ENCODE measurements around the gene RNF4.

RNF4 gene

GRCh38 chr4:2485956-2486355 lies 17.1 kb downstream of the RNF4 start:
- H3K4me3 ChIP-seq (ENCODE audit: low read depth in 1 of 5, low read length in 5 of 5) = no peak overlapping the region
- H3K4me1 ChIP-seq (ENCODE audit: control insufficient read depth in 5 of 5, insufficient read depth in 5 of 5, low read length in 5 of 5) = peaks cover 20 to 77% (median 68%) of the 10 kb centered on the region in 5 donors
- H3K36me3 ChIP-seq (ENCODE audit: control insufficient read depth in 5 of 5, insufficient read depth in 5 of 5, low read length in 5 of 5) = peaks cover 6 to 16% (median 13%) of the 10 kb centered on the region in 5 donors
- H3K9ac ChIP-seq (ENCODE audit: low read length in 5 of 5) = no peak overlapping the region
- no peaks in the 10 kb centered on the region for H3K9me3 ChIP-seq (ENCODE audit: control insufficient read depth in 5 of 5, low read length in 5 of 5)
- no peak overlapping the region for H3K27ac ChIP-seq (ENCODE audit: low read depth, low read length)
- no peaks in the 10 kb centered on the region for H3K27me3 ChIP-seq (ENCODE audit: control insufficient read depth in 5 of 5, insufficient read depth in 4 of 5, low read length in 5 of 5)

- Histone ChIP-seq H3K36me3 (ENCODE audit: control insufficient read depth in 5 of 5, insufficient read depth in 5 of 5, low read length in 5 of 5) (peaks cover 6 to 24% (median 19%) of the 10 kb centered on the region in 5 donors), H3K4me1 (ENCODE audit: control insufficient read depth in 5 of 5, insufficient read depth in 5 of 5, low read length in 5 of 5) (peaks cover 17 to 68% (median 58%) of the 10 kb centered on the region in 5 donors), H3K4me3 (ENCODE audit: low read depth in 1 of 5, low read length in 5 of 5) (no peak overlapping the region), H3K9me3 (ENCODE audit: control insufficient read depth in 5 of 5, low read length in 5 of 5) (no peaks in the 10 kb centered on the region), H3K9ac (ENCODE audit: low read length in 5 of 5) (no peak overlapping the region), H3K27ac (ENCODE audit: low read depth, low read length) (no peak overlapping the region), H3K27me3 (ENCODE audit: control insufficient read depth in 5 of 5, insufficient read depth in 4 of 5, low read length in 5 of 5) (no peaks in the 10 kb centered on the region)
Measured at GRCh38 chr4:2486981-2487380, 18.1 kb downstream of the RNF4 start.

GRCh38 chr4:2487632-2488031 lies 18.7 kb downstream of the RNF4 start:
- peaks cover 6 to 30% (median 24%) of the 10 kb centered on the region in 5 donors for H3K36me3 ChIP-seq (ENCODE audit: control insufficient read depth in 5 of 5, insufficient read depth in 5 of 5, low read length in 5 of 5)
- no peak overlapping the region for H3K4me3 ChIP-seq (ENCODE audit: low read depth in 1 of 5, low read length in 5 of 5)
- H3K9ac ChIP-seq (ENCODE audit: low read length in 5 of 5) = no peak overlapping the region
- H3K27ac ChIP-seq (ENCODE audit: low read depth, low read length) = no peak overlapping the region
- H3K9me3 ChIP-seq (ENCODE audit: control insufficient read depth in 5 of 5, low read length in 5 of 5) = no peaks in the 10 kb centered on the region
- H3K4me1 ChIP-seq (ENCODE audit: control insufficient read depth in 5 of 5, insufficient read depth in 5 of 5, low read length in 5 of 5) = peaks cover 13 to 65% (median 52%) of the 10 kb centered on the region in 5 donors
- no peaks in the 10 kb centered on the region for H3K27me3 ChIP-seq (ENCODE audit: control insufficient read depth in 5 of 5, insufficient read depth in 4 of 5, low read length in 5 of 5)

- Histone ChIP-seq H3K36me3 (ENCODE audit: control insufficient read depth in 5 of 5, insufficient read depth in 5 of 5, low read length in 5 of 5) (peaks cover 6 to 39% (median 31%) of the 10 kb centered on the region in 5 donors), H3K4me3 (ENCODE audit: low read depth in 1 of 5, low read length in 5 of 5) (no peak overlapping the region), H3K27me3 (ENCODE audit: control insufficient read depth in 5 of 5, insufficient read depth in 4 of 5, low read length in 5 of 5) (no peaks in the 10 kb centered on the region), H3K27ac (ENCODE audit: low read depth, low read length) (no peak overlapping the region), H3K9ac (ENCODE audit: low read length in 5 of 5) (no peak overlapping the region), H3K4me1 (ENCODE audit: control insufficient read depth in 5 of 5, insufficient read depth in 5 of 5, low read length in 5 of 5) (peaks cover 12 to 61% (median 39%) of the 10 kb centered on the region in 5 donors), H3K9me3 (ENCODE audit: control insufficient read depth in 5 of 5, low read length in 5 of 5) (no peaks in the 10 kb centered on the region)
Measured at GRCh38 chr4:2489081-2489805, 20.3 kb downstream of the RNF4 start.

GRCh38 chr4:2489841-2490552 lies 21.1 kb downstream of the RNF4 start:
- no peak overlapping the region for H3K4me3 ChIP-seq (ENCODE audit: low read depth in 1 of 5, low read length in 5 of 5)
- no peak overlapping the region for H3K27ac ChIP-seq (ENCODE audit: low read depth, low read length)
- no peak overlapping the region for H3K9ac ChIP-seq (ENCODE audit: low read length in 5 of 5)
- no peaks in the 10 kb centered on the region for H3K27me3 ChIP-seq (ENCODE audit: control insufficient read depth in 5 of 5, insufficient read depth in 4 of 5, low read length in 5 of 5)
- peaks cover 7 to 53% (median 33%) of the 10 kb centered on the region in 5 donors for H3K4me1 ChIP-seq (ENCODE audit: control insufficient read depth in 5 of 5, insufficient read depth in 5 of 5, low read length in 5 of 5)
- no peaks in the 10 kb centered on the region for H3K9me3 ChIP-seq (ENCODE audit: control insufficient read depth in 5 of 5, low read length in 5 of 5)
- H3K36me3 ChIP-seq (ENCODE audit: control insufficient read depth in 5 of 5, insufficient read depth in 5 of 5, low read length in 5 of 5) = peaks cover 6 to 41% (median 31%) of the 10 kb centered on the region in 5 donors

GRCh38 chr4:2492970-2493369 lies 24.1 kb downstream of the RNF4 start:
- H3K4me3 ChIP-seq (ENCODE audit: low read depth in 1 of 5, low read length in 5 of 5) = no peak overlapping the region
- H3K27ac ChIP-seq (ENCODE audit: low read depth, low read length) = no peak overlapping the region
- no peaks in the 10 kb centered on the region for H3K9me3 ChIP-seq (ENCODE audit: control insufficient read depth in 5 of 5, low read length in 5 of 5)
- H3K9ac ChIP-seq (ENCODE audit: low read length in 5 of 5) = no peak overlapping the region
- peaks cover 2 to 30% (median 11%) of the 10 kb centered on the region in 5 donors for H3K4me1 ChIP-seq (ENCODE audit: control insufficient read depth in 5 of 5, insufficient read depth in 5 of 5, low read length in 5 of 5)
- H3K27me3 ChIP-seq (ENCODE audit: control insufficient read depth in 5 of 5, insufficient read depth in 4 of 5, low read length in 5 of 5) = no peaks in the 10 kb centered on the region
- peaks cover 11 to 67% (median 45%) of the 10 kb centered on the region in 5 donors for H3K36me3 ChIP-seq (ENCODE audit: control insufficient read depth in 5 of 5, insufficient read depth in 5 of 5, low read length in 5 of 5)

GRCh38 chr4:2494992-2495391 lies 26.1 kb downstream of the RNF4 start:
- peaks cover 0 to 22% (median 7%) of the 10 kb centered on the region in 5 donors for H3K4me1 ChIP-seq (ENCODE audit: control insufficient read depth in 5 of 5, insufficient read depth in 5 of 5, low read length in 5 of 5)
- H3K36me3 ChIP-seq (ENCODE audit: control insufficient read depth in 5 of 5, insufficient read depth in 5 of 5, low read length in 5 of 5) = peaks cover 11 to 76% (median 43%) of the 10 kb centered on the region in 5 donors
- no peak overlapping the region for H3K4me3 ChIP-seq (ENCODE audit: low read depth in 1 of 5, low read length in 5 of 5)
- no peaks in the 10 kb centered on the region for H3K27me3 ChIP-seq (ENCODE audit: control insufficient read depth in 5 of 5, insufficient read depth in 4 of 5, low read length in 5 of 5)
- no peak overlapping the region for H3K9ac ChIP-seq (ENCODE audit: low read length in 5 of 5)
- H3K27ac ChIP-seq (ENCODE audit: low read depth, low read length) = no peak overlapping the region
- no peaks in the 10 kb centered on the region for H3K9me3 ChIP-seq (ENCODE audit: control insufficient read depth in 5 of 5, low read length in 5 of 5)

- peaks cover 7 to 82% (median 48%) of the 10 kb centered on the region in 5 donors for H3K36me3 ChIP-seq (ENCODE audit: control insufficient read depth in 5 of 5, insufficient read depth in 5 of 5, low read length in 5 of 5)
- peaks cover 0 to 16% (median 6%) of the 10 kb centered on the region in 5 donors for H3K4me1 ChIP-seq (ENCODE audit: control insufficient read depth in 5 of 5, insufficient read depth in 5 of 5, low read length in 5 of 5)
- no peaks in the 10 kb centered on the region for H3K27me3 ChIP-seq (ENCODE audit: control insufficient read depth in 5 of 5, insufficient read depth in 4 of 5, low read length in 5 of 5)
- no peak overlapping the region for H3K9ac ChIP-seq (ENCODE audit: low read length in 5 of 5)
- no peaks in the 10 kb centered on the region for H3K9me3 ChIP-seq (ENCODE audit: control insufficient read depth in 5 of 5, low read length in 5 of 5)
- no peak overlapping the region for H3K4me3 ChIP-seq (ENCODE audit: low read depth in 1 of 5, low read length in 5 of 5)
- H3K27ac ChIP-seq (ENCODE audit: low read depth, low read length) = no peak overlapping the region
Measured at GRCh38 chr4:2497324-2497723, 28.4 kb downstream of the RNF4 start.

GRCh38 chr4:2497931-2498330 lies 29.0 kb downstream of the RNF4 start:
- Histone ChIP-seq H3K4me1 (ENCODE audit: control insufficient read depth in 5 of 5, insufficient read depth in 5 of 5, low read length in 5 of 5) (peaks cover 0 to 11% (median 6%) of the 10 kb centered on the region in 5 donors), H3K9ac (ENCODE audit: low read length in 5 of 5) (no peak overlapping the region), H3K36me3 (ENCODE audit: control insufficient read depth in 5 of 5, insufficient read depth in 5 of 5, low read length in 5 of 5) (peaks cover 7 to 78% (median 42%) of the 10 kb centered on the region in 5 donors), H3K27me3 (ENCODE audit: control insufficient read depth in 5 of 5, insufficient read depth in 4 of 5, low read length in 5 of 5) (no peaks in the 10 kb centered on the region), H3K27ac (ENCODE audit: low read depth, low read length) (no peak overlapping the region), H3K4me3 (ENCODE audit: low read depth in 1 of 5, low read length in 5 of 5) (no peak overlapping the region), H3K9me3 (ENCODE audit: control insufficient read depth in 5 of 5, low read length in 5 of 5) (no peaks in the 10 kb centered on the region)

GRCh38 chr4:2500547-2500946 lies 31.6 kb downstream of the RNF4 start:
- Histone ChIP-seq H3K9me3 (ENCODE audit: control insufficient read depth in 5 of 5, low read length in 5 of 5) (no peaks in the 10 kb centered on the region), H3K36me3 (ENCODE audit: control insufficient read depth in 5 of 5, insufficient read depth in 5 of 5, low read length in 5 of 5) (peaks cover 7 to 78% (median 38%) of the 10 kb centered on the region in 5 donors), H3K27me3 (ENCODE audit: control insufficient read depth in 5 of 5, insufficient read depth in 4 of 5, low read length in 5 of 5) (no peaks in the 10 kb centered on the region), H3K27ac (ENCODE audit: low read depth, low read length) (no peak overlapping the region), H3K4me1 (ENCODE audit: control insufficient read depth in 5 of 5, insufficient read depth in 5 of 5, low read length in 5 of 5) (peaks cover 0 to 6% (median 0%) of the 10 kb centered on the region in 5 donors), H3K4me3 (ENCODE audit: low read depth in 1 of 5, low read length in 5 of 5) (no peak overlapping the region), H3K9ac (ENCODE audit: low read length in 5 of 5) (no peak overlapping the region)
